ENCODE data around the gene RPS6KC1.
"Not testable (repeated sequence)": the region's sequence is repeated elsewhere in the genome, so short reads cannot be mapped to it uniquely, and the experiment has no call there.

Gene RPS6KC1

GRCh38 chr1:213154056-213154685, 103.1 kb downstream of the RPS6KC1 start:
- no peak for DNase-seq (ENCODE audit: low read depth)

GRCh38 chr1:213159376-213159775, 108.3 kb downstream of the RPS6KC1 start:
- no peak for DNase-seq (ENCODE audit: low read depth)

- DNase-seq (ENCODE audit: low read depth), result not testable (repeated sequence)
Measured at GRCh38 chr1:213160442-213160841, 109.4 kb downstream of the RPS6KC1 start.

- DNase-seq (ENCODE audit: low read depth), result no peak
Measured at GRCh38 chr1:213162338-213162737, 111.3 kb downstream of the RPS6KC1 start.

GRCh38 chr1:213162862-213163261, 111.8 kb downstream of the RPS6KC1 start:
- DNase-seq (ENCODE audit: low read depth), result no peak

- DNase-seq (ENCODE audit: low read depth), result no peak
Measured at GRCh38 chr1:213163278-213163711, 112.3 kb downstream of the RPS6KC1 start.

GRCh38 chr1:213164561-213164960, 113.5 kb downstream of the RPS6KC1 start:
- no peak for DNase-seq (ENCODE audit: low read depth)

GRCh38 chr1:213166852-213167251, 115.8 kb downstream of the RPS6KC1 start:
- no peak for DNase-seq (ENCODE audit: low read depth)

GRCh38 chr1:213171711-213172110, 120.7 kb downstream of the RPS6KC1 start:
- no peak for DNase-seq (ENCODE audit: low read depth)

GRCh38 chr1:213176341-213176740, 125.3 kb downstream of the RPS6KC1 start:
- DNase-seq (ENCODE audit: low read depth), result no peak

GRCh38 chr1:213179784-213180183, 128.7 kb downstream of the RPS6KC1 start:
- DNase-seq (ENCODE audit: low read depth), result no peak

GRCh38 chr1:213180833-213181232, 129.8 kb downstream of the RPS6KC1 start:
- no peak for DNase-seq (ENCODE audit: low read depth)

- DNase-seq (ENCODE audit: low read depth), result no peak
Measured at GRCh38 chr1:213183036-213183672, 132.1 kb downstream of the RPS6KC1 start.

GRCh38 chr1:213186168-213186567, 135.1 kb downstream of the RPS6KC1 start:
- DNase-seq (ENCODE audit: low read depth), result no peak

- DNase-seq (ENCODE audit: low read depth), result no peak
Measured at GRCh38 chr1:213192026-213192425, 141.0 kb downstream of the RPS6KC1 start.

GRCh38 chr1:213194383-213194782, 143.3 kb downstream of the RPS6KC1 start:
- DNase-seq (ENCODE audit: low read depth), result no peak

GRCh38 chr1:213194855-213195254, 143.8 kb downstream of the RPS6KC1 start:
- no peak for DNase-seq (ENCODE audit: low read depth)

GRCh38 chr1:213196328-213197054, 145.4 kb downstream of the RPS6KC1 start:
- DNase-seq (ENCODE audit: low read depth), result not testable (repeated sequence)

GRCh38 chr1:213200630-213201029, 149.6 kb downstream of the RPS6KC1 start:
- no peak for DNase-seq (ENCODE audit: low read depth)

- no peak for DNase-seq (ENCODE audit: low read depth)
Measured at GRCh38 chr1:213201380-213202155, 150.5 kb downstream of the RPS6KC1 start.

- DNase-seq (ENCODE audit: low read depth), result no peak
Measured at GRCh38 chr1:213211201-213211600, 160.2 kb downstream of the RPS6KC1 start.

- DNase-seq (ENCODE audit: low read depth), result not testable (repeated sequence)
Measured at GRCh38 chr1:213219076-213219475, 168.0 kb downstream of the RPS6KC1 start.
